ENCODE results near the gene ZNF425.
"Not testable (repeated sequence)": the region's sequence is repeated elsewhere in the genome, so short reads cannot be mapped to it uniquely, and the experiment has no call there.

ZNF425 gene

GRCh38 chr7:149071641-149072437, 54.3 kb downstream of the ZNF425 start:
- DNase-seq = peak; percentile 31 to 44

DNA sequence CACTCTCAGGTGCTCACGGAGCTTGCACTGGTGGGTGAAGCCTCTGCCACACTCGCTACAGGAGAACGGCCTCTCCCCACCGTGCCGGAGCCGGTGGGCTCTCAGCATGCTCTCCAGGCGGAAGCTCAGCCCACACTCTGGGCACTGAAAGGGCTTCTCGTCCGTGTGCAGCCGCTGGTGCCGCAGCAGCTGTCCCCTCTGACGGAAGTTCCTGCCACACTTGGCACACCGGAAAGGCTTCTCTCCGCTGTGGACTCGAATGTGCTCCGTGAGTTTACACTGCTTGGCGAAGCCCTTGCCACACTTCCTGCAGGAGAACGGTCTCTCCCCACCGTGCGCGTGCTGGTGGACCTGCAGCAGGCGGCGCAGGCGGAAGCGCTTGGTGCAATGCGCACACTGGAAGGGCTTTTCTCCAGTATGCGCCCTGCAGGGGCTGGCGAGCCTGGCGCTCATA, 54.9 kb downstream of the ZNF425 start:
- no peak for DNase-seq

GRCh38 chr7:149070372-149071125, 55.6 kb downstream of the ZNF425 start:
- DNase-seq = no peak

GRCh38 chr7:149067869-149068268, 58.3 kb downstream of the ZNF425 start:
- no peak for DNase-seq

DNA sequence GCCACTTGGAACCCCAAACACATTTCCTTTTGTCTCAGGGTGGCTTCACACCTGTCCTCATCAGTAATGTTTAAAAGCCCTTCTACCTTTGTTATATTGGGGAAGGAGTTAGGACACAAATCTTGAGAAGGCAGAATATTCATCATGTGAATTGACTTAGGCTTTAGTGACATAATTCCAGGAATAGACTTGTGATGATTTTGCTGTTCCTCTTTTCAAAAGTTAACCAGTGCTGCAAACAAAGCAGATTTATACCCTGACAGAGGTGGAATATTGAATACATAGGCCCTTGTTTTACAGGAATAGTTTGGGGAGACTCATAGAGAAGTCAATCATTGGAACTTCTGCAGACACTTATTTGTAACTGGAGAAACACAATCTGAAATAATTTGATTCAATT, 62.6 kb downstream of the ZNF425 start:
- no peak for DNase-seq

DNA sequence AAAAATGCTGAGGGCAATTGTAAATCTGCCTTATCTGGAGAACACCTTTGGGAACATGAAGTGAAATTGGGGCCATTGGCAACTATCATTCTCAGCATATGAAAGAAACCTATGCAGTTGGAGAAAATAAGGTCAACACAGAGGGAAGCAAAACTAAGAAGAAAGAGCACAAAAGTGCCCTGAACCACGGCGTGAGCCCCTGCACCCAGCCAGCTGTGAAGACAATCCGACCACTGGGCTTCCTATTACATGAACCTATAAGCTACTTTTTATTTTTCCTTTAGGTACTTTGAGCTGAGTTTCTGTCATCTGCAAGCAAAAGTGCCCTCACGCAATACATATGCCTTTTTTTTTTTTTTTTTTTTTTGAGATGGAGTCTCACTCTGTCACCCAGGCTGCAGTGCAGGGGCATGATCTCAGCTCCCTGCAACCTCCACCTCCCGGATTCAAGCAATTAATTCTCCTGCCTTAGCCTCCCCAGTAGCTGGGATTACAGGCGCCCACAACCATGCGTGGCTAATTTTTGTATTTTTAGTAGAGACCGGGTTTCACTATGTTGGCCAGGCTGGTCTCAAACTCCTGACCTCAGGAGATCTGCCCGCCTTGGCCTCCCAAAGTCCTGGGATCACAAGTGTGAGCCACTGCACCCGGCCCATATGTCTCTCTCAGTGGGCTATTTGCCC, 63.8 kb downstream of the ZNF425 start:
- not testable (repeated sequence) for DNase-seq

- DNase-seq = no peak
These were observed 66.0 kb downstream of the ZNF425 start for GRCh38 chr7:149060156-149060555.

DNA sequence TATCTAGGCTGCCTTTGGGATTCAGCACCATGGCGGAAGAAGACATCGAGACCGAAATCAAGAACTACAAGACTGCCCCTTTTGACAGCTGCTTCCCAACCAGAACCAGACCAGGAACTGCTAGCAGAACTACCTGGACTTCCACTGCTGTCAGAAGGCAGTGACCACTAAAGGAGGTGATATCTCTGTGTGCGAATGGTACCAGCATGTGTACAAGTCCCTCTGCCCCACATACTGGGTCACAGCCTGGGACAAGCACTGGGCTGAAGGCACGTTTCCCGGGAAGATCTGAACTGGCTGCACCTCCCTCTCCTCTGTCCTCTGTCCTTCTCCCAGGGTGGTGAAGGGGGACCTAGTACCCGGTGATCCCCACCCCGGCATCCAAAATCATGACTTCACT, 72.2 kb downstream of the ZNF425 start:
- no peak for DNase-seq

DNA sequence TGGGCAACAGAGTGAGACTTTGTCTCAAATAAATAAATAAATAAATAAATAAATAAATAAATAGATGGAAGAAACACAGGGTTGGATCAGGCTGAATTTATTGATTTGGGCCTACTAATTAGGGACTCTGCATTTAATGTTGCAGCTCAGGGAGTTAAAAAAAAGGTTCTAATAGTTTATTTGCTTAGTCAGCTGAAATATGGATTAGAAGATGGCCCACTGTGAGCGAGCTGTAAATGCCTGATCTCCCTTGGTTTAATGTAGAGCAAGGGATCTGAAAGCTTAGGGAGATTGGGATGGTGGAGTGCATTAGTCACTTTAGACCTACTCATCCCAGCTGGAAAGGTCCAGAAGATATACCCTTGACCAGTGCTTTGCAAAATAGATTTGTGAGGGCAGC, 72.7 kb downstream of the ZNF425 start:
- DNase-seq = no peak
